HepG2 (cell line): ENCODE measurements around the gene COPS7A. TPM values are rescaled to one million over a fixed set of nuclear protein-coding genes. Genes with fewer than 3 reads are reported as not detected.

Experiments
- BORCS8-MEF2B ChIP-seq: sonication (generic); formaldehyde crosslinking; IDR thresholded peaks from 2 replicates; pipeline ENCODE4 v1.8.0; 2022; ENCODE audit warnings: mild to moderate bottlenecking, missing genetic modification reagents
- CREM ChIP-seq, 2 experiments: sonication (generic) in 1 of 2; formaldehyde crosslinking in 1 of 2; IDR thresholded peaks; 2 replicates each; pipeline versions ENCODE4 v1.4.0 to v1.6.1; 2016 to 2020; ENCODE audit warnings: antibody characterized with exemption in 1 of 2, mild to moderate bottlenecking in 1 of 2, missing genetic modification reagents in 1 of 2
- EEA1 ChIP-seq: sonication (generic); formaldehyde crosslinking; IDR thresholded peaks from 2 replicates; pipeline ENCODE4 v1.5.1; 2020; ENCODE audit warnings: mild to moderate bottlenecking, missing genetic modification reagents, borderline replicate concordance
- EZH2 ChIP-seq: conservative IDR thresholded peaks from 2 replicates; pipeline ENCODE4 v1.6.1; 2012; ENCODE audit warnings: mild to moderate bottlenecking, low read depth, low read length, moderate library complexity
- FIP1L1 ChIP-seq: fragments of 200-400 bp; formaldehyde crosslinking; IDR thresholded peaks from 2 replicates; pipeline ENCODE4 v1.6.1; 2018; ENCODE audit warnings: low read depth, mild to moderate bottlenecking, low read length, moderate library complexity, borderline replicate concordance; ENCODE audit not compliant: insufficient read depth
- FOXA3 ChIP-seq: IDR thresholded peaks from 2 replicates; pipeline ENCODE4 v1.6.1; 2016; ENCODE audit warnings: missing genetic modification reagents, missing compliant biosample characterization
- GLI4 ChIP-seq: sonication (generic); formaldehyde crosslinking; IDR thresholded peaks from 2 replicates; pipeline ENCODE4 v1.5.1; 2020; ENCODE audit warnings: missing genetic modification reagents, mild to moderate bottlenecking, moderate library complexity, borderline replicate concordance
- MIXL1 ChIP-seq: IDR thresholded peaks from 2 replicates; pipeline ENCODE4 v1.6.1; 2016
- MZF1 ChIP-seq: sonication (generic); formaldehyde crosslinking; IDR thresholded peaks from 2 replicates; pipeline ENCODE4 v1.8.1; 2023; ENCODE audit warnings: mild to moderate bottlenecking, missing genetic modification reagents, borderline replicate concordance
- RBFOX2 ChIP-seq: fragments of 200-400 bp; formaldehyde crosslinking; IDR thresholded peaks from 2 replicates; pipeline ENCODE4 v1.6.1; 2017; ENCODE audit warnings: low read depth, mild to moderate bottlenecking, low read length
- ZBTB21 ChIP-seq: sonication (generic); formaldehyde crosslinking; IDR thresholded peaks from 2 replicates; pipeline ENCODE4 v1.4.0; 2020; ENCODE audit warnings: missing genetic modification reagents
- ZBTB7A ChIP-seq: sonication (generic); formaldehyde crosslinking; IDR thresholded peaks from 2 replicates; pipeline ENCODE4 v1.8.0; 2022; ENCODE audit warnings: mild to moderate bottlenecking, missing genetic modification reagents
- ZFP37 ChIP-seq: sonication (generic); formaldehyde crosslinking; IDR thresholded peaks from 2 replicates; pipeline ENCODE4 v1.4.0; 2020; ENCODE audit warnings: missing genetic modification reagents, borderline replicate concordance
- ZFY ChIP-seq: sonication (generic); formaldehyde crosslinking; IDR thresholded peaks from 2 replicates; pipeline ENCODE4 v1.4.0; 2020; ENCODE audit warnings: missing genetic modification reagents
- ZNF234 ChIP-seq: sonication (generic); formaldehyde crosslinking; conservative IDR thresholded peaks from 2 replicates; pipeline ENCODE4 v1.5.1; 2020; ENCODE audit warnings: mild to moderate bottlenecking, missing genetic modification reagents
- ZNF274 ChIP-seq: sonication (generic); formaldehyde crosslinking; IDR thresholded peaks from 2 replicates; pipeline ENCODE4 v1.5.1; 2020; ENCODE audit warnings: mild to moderate bottlenecking, missing genetic modification reagents
- ZNF280D ChIP-seq: sonication (generic); formaldehyde crosslinking; IDR thresholded peaks from 2 replicates; pipeline ENCODE4 v1.5.1; 2020; ENCODE audit warnings: mild to moderate bottlenecking, missing genetic modification reagents
- ZNF343 ChIP-seq: sonication (generic); formaldehyde crosslinking; IDR thresholded peaks from 2 replicates; pipeline ENCODE4 v1.4.0; 2020; ENCODE audit warnings: mild to moderate bottlenecking, missing genetic modification reagents
- ZNF557 ChIP-seq: sonication (generic); formaldehyde crosslinking; IDR thresholded peaks from 2 replicates; pipeline ENCODE4 v1.4.0; 2020; ENCODE audit warnings: missing genetic modification reagents
- ZNF749 ChIP-seq: sonication (generic); formaldehyde crosslinking; IDR thresholded peaks from 2 replicates; pipeline ENCODE4 v1.8.0; 2022; ENCODE audit warnings: mild to moderate bottlenecking, missing genetic modification reagents, moderate library complexity, borderline replicate concordance
- ZNF782 ChIP-seq: sonication (generic); formaldehyde crosslinking; IDR thresholded peaks from 2 replicates; pipeline ENCODE4 v1.4.0; 2020; ENCODE audit warnings: missing genetic modification reagents, mild to moderate bottlenecking, borderline replicate concordance
- ZNF841 ChIP-seq: sonication (generic); formaldehyde crosslinking; IDR thresholded peaks from 2 replicates; pipeline ENCODE4 v1.8.1; 2023; ENCODE audit warnings: missing genetic modification reagents, borderline replicate concordance
- polyA plus RNA-seq, 8 experiments: library from polyadenylated mRNA; depleted of rRNA in 3 of 8; stranded (reverse) in 7 of 8; unstranded in 1 of 8; fragments of >200 nt; fragmentation: Illumina TruSeq in 4 of 8; extraction: Trizol in 4 of 8; gene quantifications; 2 replicates each; pipeline versions ENCODE4 v1.2.1 to v1.2.3, GENCODE V29; 2011 to 2016; ENCODE audit warnings: low read depth in 4 of 8, missing spikeins in 1 of 8, mixed read lengths in 1 of 8; ENCODE audit not compliant: insufficient read depth in 1 of 8
- total RNA-seq, 5 experiments: library from RNA; depleted of rRNA; stranded (reverse); fragments of >200 nt; fragmentation: Illumina TruSeq; extraction: Trizol; gene quantifications; 2 replicates each; pipeline ENCODE4 v1.2.3, GENCODE V29; 2016; ENCODE audit warnings: low read depth in 1 of 5
- TF ChIP-seq, protein P1 (sequence below): sonication (generic); formaldehyde crosslinking; IDR thresholded peaks from 2 replicates; pipeline ENCODE4 v1.5.1; 2020; ENCODE audit warnings: mild to moderate bottlenecking, missing genetic modification reagents, borderline replicate concordance
- TF ChIP-seq, protein P2 (sequence below): sonication (generic); formaldehyde crosslinking; IDR thresholded peaks from 2 replicates; pipeline ENCODE4 v1.4.0; 2020; ENCODE audit warnings: mild to moderate bottlenecking, missing genetic modification reagents

Gene COPS7A
- total and polyA plus RNA-seq, 2 of the 13 experiments (the other 11 are each of a cell fraction or from before 2014, with no cell fraction given): 40.0 to 73.6 TPM

DNA sequence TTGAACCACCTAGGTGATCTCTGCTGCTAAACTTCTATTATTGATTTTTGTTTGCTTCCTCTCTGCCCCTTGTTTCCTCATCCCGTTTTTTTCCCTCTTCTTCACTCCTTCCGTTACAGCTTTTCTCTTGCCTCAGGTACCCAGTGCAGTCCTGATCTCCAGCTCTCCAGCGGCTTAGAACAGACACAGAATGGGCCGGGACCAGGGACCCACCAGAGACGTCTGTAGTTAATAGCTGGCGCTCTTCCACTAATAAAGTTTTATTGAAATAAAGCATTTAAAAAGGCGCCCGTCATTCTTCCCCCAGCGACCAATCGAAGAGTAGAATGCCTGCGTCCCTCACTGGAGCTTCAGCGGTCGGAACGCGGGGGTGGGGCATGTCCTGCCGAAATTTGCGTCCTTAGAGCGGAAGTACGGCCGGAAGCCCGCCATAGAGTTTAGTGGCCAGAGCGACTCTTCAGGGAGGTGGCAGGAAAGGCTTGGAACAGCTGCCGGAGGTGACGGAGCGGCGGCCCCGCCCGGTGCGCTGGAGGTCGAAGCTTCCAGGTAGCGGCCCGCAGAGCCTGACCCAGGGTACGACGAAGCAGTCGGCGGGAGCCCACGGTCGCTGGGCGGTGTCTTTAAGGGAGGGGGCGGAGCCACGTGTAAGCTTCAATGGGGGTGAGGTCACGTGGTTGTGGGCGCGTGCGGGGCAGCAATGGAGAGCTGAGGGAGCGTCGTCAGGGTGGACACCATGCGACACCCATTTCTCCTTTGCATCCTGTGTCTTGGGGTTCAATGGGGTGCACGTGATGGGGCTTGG lies at the start of gene COPS7A (continued):
- TF ChIP-seq ZNF280D (CRISPR knock-in tag) (peak; percentile 90; the same call in 1 of the 2 replicates), ZBTB21 (peak; percentile 48; the same call in 1 of the 2 replicates), GLI4 (no peak), ZFY (CRISPR knock-in tag) (peak; percentile 90), ZNF343 (peak; percentile 53; the same call in 1 of the 2 replicates), RBFOX2 (peak; percentile 89), ZFP37 (CRISPR knock-in tag) (peak; percentile 43; the same call in 1 of the 2 replicates), CREM (IDR thresholded peaks at IDR 0.05) (peak; percentile 98), CREM (CRISPR knock-in tag; IDR thresholded peaks at IDR 0.05) (peak; percentile 31; the same call in 1 of the 2 replicates), MZF1 (CRISPR knock-in tag) (peak; percentile 74; the same call in 1 of the 2 replicates), ZNF749 (CRISPR knock-in tag) (peak; percentile 98), BORCS8-MEF2B (CRISPR knock-in tag) (peak; percentile 86), FOXA3 (CRISPR knock-in tag) (peak; percentile 18; the same call in 1 of the 2 replicates), EEA1 (CRISPR knock-in tag) (peak; percentile 59; the same call in 1 of the 2 replicates), ZNF782 (CRISPR knock-in tag) (0 out of 2 replicates have a peak, but pooled peaks have one; percentile 15), MIXL1 (peak; percentile 74; the same call in 1 of the 2 replicates), ZNF234 (peak; percentile 81; the same call in 1 of the 2 replicates), ZNF274 (CRISPR knock-in tag) (peak; percentile 89), ZNF557 (CRISPR knock-in tag) (peak; percentile 88; the same call in 1 of the 2 replicates), FIP1L1 (peak; percentile 73; the same call in 1 of the 2 replicates), ZBTB7A (no peak), EZH2 (no peak), ZNF841 (no peak)
- TF ChIP-seq, protein P1, sequence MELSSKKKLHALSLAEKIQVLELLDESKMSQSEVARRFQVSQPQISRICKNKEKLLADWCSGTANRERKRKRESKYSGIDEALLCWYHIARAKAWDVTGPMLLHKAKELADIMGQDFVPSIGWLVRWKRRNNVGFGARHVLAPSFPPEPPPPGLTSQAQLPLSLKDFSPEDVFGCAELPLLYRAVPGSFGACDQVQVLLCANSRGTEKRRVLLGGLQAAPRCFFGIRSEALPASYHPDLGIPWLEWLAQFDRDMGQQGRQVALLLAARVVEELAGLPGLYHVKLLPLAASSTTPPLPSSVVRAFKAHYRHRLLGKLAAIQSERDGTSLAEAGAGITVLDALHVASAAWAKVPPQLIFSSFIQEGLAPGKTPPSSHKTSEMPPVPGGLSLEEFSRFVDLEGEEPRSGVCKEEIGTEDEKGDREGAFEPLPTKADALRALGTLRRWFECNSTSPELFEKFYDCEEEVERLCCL: no peak
- TF ChIP-seq, protein P2, sequence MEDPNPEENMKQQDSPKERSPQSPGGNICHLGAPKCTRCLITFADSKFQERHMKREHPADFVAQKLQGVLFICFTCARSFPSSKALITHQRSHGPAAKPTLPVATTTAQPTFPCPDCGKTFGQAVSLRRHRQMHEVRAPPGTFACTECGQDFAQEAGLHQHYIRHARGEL (CRISPR knock-in tag): peak; percentile 77
